ENCODE results near the gene MAP3K20.

MAP3K20 gene

DNA sequence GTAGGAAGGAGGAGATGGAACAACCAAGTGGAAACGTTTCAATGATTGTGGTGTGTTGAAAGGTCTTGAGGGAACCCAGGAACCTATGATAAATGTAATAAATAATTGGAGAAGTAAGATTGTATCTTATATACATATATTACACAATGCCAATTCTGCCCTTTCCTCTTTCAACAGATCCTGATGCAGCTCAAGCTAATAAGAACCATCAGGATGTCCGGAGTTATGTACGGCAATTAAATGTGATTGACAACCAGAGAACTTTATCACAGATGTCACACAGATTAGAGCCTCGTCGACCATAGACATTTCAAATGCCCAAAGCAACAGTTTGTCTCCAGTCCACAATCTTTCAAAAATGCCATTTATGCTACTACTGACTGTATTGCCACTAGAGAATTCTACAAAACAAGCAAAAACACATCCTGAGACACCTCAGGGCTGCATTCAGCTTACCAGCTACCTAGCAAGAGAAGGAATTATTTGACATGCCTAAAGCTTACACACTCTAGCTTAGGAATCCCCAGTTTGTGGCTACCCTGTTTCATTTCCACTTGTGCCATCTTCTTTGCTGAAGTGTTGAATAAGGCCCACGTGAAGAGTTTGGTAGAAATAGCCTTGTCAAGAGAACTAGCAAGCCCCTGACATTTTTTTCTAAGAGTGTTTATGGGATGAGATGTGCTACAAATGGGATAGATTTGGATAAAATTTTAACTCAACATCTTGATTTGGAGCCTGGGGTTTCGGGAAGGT is 24.0 kb upstream of the MAP3K20 start:
- no peak for DNase-seq

DNA sequence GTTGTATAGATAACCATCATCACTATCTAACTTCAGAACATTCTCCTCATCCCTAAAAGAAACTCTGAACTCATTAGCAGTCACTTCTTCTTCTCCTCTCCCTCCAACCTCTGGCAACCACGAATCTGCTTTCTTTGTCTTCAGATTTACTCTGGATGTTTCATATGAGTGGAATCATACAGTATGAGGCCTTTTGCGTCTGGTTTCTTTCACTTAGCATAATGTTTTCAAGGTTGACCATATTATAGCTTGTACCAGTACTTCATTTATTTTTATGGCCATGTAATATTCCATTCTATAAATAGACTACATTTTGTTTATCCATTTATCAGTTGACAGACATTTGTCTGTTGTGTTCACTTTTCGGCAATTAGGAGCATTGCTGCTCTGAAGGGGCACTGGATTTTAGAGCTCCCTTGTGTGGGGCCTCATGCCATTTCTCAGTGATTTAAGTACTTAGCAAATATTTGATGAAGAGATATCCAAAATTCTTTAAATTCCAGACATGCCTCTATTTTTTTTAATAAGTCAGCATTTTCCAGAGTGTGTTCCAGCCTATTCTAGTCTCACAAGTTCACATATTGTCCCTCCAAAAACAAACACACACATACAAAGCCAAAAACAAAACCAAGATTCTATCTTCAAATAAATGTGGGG is 22.5 kb upstream of the MAP3K20 start:
- no peak for DNase-seq

DNA sequence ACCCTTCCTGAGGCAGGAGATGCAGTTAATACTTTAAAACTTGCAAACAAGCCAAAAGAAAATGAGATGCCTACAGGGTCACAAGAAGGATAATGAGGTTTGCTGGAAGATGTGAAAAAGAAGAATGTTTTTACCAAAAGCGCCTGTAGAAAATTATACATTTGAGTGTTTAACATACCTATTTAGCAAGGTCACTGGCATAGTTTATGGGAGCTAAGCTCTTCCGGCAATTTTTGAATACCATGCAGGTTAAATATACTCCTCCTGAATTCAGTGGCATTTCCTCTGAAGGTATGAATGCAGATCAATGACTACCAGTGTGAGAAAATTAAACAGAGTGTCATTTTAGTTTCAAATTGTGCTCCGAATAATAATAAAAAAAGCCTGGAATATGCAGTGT is 21.2 kb upstream of the MAP3K20 start:
- no peak for DNase-seq

DNA sequence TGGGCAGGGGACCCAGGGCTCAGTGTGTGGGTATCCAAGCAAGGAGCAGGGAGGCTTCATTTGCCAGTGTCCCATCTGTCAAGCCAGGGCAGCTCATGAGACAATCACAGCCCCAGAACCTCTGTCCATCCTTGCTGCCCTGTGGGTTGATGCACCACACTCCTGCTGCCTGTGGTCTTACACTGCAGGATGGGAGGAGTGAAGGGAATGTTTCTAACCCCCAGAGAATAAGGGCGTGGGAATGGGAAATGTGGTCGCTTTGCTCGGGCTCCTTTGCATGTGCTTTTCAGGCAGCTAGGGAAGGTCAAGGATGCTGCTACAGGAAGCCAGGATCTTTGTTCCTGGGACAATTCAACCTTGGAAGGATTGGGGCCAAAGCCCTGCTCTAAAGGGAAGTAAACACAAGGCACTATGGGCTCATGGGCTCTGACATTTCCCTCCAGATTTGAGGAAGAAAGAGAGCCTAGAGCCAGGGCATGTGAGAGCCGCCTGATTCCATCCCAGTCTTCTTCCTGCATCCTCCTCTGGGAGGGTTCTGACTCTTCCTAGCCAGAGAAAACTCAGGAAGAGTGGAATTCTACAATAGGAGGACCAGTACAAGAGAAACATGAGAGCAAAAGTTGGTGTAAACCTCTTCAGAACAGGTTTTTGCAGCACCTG is 18.8 kb upstream of the MAP3K20 start:
- DNase-seq, result no peak

DNA sequence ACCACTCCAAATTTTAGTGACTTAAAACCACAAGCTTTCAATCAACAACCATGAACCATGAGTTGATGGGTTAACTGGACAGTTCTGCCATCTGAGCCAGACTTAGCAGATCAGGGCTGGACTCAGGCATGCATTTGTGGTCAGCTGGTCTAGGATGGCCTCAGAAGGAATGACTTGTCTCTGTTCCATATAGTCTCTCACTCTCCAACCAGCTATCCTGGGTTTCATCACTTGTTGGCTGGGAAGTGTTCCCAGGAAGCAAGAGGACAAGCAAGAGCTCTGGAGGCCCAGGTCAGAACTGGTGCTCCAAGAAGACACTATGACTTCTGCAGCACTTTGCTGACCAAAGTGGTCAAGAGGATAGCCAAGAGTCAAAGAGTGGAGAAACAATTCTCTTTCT is 17.5 kb upstream of the MAP3K20 start:
- DNase-seq, result no peak

DNA sequence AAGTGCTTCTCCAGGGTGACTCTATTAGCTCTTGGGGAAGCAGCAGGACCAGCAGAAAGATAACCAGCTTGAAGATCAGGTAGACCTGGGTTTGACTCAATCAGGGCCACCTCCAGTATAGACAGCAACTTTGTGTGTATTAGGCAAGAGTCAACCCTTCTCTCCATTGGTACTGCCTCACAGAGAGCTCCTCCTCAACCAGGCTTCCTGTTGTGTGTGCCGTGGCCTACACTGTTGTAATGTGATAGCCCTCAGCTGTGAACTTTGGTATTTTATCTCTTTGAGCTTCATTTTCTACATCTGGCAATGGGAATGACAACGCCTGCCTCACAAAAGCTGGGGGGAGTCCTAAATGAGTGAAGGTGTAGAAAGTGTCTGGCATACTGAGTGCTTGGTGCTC is 17.0 kb upstream of the MAP3K20 start:
- DNase-seq, result no peak

DNA sequence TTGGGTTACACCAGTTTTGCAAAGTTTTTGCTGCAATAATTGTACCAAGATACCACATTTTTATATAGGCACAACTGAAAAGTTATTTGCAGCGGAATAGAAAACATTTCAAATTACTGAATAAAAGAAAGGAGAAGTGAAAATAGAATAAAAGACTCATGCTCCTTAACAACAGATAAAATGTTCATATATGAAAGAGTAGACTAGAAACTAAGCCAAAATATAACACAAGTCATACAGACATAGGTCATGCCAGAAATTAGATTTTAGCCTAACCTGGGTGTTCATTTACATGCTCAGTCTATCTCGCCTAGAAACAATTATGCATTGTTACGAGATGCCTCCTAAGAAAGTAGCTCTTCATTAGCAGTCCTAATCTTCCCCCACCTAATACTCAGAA is 16.4 kb upstream of the MAP3K20 start:
- no peak for DNase-seq

DNA sequence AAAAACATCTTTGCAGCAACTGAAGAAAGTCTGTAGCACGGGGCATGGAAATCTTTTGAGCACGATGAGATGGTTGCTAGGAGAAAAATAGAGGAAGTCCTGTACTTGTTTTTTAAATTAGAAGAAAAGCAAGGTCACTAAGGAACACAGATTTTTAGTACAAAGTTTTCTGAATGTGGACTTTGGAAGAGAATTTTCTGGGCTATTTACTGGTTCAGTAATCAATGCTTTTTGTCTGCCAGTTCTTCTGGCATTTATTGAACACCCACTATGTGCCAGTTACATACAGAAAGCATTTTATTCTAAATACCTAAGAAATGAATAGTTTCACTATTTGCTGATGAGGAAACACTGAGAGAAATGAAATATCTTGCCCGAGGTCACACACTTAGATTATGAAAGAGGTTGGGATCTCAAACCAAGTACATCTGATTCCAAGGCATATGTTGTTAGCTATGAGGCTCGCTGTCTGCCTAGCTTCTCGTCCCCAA is 15.6 kb upstream of the MAP3K20 start:
- no peak for DNase-seq

DNA sequence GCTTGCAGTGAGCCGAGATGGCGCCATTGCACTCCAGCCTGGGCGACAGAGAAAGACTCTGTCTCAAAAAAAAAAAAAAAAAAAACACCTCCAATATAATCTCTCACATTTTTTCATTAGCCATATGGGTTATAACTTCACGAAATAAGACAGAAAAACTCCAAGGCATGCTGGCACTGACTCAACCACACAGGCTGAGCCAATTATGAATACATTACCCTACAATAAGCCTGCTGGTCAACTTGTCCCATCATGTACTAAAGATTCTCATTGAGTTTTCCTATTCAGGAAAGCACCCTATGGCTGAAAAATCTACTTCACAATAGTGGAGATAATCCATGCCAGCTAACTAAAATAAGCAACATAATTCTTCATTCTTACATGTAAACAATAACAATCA is 12.8 kb upstream of the MAP3K20 start:
- no peak for DNase-seq

DNA sequence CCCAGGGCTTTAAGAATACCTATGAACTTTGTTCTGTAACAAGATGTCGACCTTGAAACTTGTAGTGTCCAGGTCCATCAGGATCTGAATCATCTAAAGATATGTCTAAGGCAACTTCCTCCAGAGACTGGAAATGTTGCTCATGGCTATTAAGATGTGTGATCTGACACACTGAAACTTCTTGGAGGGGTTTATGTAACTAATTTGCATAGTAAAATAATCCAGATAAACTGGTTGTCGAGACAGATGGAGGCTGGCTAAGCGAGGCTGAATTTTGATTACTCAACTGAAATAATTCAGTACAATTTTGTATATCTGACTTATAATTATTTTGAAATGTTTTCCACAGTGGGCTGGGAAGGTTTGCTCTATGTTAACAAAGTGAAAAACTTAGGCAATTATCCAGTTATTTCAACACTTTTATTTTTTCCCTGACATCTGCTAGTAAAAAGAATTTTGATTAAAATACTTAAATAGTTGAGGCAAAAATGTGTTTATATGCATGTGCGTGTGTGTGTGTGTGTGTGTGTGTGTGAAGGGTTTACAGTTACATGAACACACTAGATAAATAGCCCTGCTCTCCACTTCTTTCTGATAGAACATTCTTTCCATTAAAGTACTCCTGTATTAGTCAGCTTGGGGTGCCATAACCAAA is 11.4 kb upstream of the MAP3K20 start:
- no peak for DNase-seq

DNA sequence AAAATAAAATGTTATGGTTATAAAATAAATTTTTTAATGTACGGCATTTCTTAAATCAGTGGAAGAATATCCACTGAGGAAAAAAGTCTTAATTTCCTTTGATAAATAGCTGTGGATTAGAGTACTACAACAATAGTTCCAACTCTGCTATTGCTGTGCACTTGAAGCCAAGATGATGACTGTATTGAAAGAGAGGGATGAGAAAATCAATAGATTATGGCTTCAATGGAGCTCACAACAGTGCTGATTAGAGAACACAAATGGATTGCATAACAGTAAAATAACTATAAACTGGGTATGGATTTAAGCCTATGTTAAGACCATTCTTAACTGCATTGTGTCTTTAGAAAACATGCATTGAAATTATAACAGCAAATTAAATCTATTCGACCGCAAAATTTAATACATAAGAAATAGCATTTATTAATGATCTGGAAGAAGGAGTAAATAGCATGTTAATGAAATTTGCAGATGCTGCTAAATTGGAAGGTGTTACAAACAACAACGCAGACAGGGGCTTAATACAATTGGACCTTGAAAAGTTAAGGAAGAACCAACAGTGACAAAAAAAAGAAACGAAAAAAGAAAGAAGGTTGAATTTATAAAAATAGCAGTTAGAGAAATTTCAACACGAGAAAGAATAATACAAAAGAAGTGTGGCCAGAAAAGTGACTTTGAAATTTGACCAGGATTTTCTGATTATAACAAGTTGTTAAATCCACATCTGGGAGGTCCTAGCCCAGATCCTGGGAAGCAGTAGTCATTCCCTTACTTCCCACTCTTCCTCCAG is 8.6 kb upstream of the MAP3K20 start:
- DNase-seq, result no peak

DNA sequence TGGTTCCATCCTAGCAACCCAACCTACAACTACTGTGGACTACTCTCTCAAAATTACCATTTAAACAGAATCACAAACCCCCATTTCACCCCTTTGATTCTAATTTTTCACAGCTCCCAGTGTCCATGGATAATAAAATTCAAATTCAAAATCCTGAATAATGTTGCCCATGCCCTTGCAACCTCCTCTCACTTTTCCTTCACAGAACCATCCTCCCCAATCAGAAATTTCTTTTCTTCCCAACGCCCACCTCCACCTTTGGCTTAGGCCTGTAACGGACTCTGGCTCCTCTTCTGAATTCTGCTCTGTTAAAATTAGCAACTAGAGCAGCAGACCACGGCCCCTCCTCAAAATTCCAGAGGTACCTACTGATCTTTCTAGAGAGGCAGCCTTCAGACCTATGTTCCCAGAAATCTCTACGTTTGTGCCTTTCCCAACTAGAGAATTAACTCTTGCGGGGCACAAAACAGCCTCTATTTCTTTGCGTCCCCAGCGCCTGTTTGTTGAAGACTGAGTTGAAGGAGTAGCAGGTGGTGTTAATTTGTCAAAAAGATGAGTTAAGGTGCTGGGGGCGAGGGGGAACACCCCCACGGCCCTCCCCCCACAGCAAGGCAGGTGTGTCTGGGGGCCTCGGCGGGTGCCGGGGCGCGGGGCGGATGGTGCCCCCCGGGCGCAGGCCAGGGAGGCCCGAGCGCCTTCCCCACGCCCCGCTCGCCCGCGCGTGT is 428 bp upstream of the MAP3K20 start:
- peak; percentile 43 for DNase-seq

DNA sequence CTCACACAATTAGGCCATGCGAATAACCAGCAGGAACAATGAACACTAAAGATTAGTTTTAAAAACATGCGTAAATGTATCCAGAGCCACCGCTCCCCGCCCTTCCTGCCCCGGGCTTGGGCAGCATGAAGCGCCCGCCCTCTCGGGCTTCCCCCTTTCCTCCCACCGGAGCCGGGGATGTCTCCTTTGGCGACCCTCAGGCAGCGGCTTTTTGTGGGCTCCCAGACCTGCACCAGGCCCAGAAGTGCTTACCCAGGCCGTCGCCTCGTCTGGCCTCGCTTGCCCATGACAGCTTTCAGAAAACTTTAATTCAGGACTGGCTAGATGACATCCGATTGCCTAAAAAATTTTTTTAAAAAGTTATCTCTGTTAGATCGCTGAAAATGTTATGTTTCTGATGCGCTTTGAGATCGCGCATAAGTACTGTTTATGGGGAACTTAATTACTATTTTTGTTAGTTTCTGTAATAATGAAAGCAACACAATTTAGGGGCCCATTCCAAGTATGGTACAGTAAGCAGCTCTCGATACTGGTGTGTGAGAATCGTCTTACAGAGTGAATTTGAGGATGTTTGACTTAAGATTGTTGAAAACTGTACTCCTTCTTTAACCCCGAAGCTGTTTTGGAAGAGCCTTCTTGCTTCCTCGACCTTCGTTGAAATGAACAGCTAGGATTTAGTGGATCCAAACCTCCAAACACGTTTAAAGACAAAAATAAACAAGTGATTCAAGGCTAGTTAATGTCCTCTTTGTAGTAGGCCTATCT is 1.1 kb downstream of the MAP3K20 start:
- peak; percentile 56 for DNase-seq

DNA sequence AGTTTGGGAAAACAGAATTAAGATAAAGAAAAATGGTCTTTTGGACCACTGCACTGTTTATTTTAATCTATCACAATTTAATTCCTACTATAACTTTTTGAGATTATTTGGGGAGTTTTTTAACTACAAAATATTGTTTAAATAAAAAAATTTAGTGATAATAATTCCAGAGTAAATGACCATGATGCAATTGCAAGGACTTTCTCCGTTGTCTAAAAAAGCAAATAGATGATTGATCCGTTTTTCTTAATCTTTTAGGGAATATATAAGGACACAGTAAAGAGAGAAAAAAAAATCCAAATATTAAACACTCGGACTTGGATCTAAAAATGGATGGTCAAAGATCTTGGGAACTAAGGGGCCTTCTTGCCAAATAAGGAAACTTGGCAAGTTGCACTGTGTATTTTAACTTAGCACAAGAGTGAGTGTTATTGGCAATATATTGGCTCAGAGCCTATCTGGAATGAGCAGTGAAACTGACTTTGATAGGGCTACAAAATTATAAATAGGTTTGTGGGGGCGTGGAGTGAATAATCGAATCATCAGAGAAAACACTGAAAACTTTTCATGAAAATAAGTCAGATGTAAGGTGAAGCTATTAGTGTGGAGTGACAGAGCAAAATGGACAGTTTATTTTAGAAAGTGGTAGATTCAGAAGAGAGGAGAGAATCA is 2.0 kb downstream of the MAP3K20 start:
- DNase-seq, result no peak

DNA sequence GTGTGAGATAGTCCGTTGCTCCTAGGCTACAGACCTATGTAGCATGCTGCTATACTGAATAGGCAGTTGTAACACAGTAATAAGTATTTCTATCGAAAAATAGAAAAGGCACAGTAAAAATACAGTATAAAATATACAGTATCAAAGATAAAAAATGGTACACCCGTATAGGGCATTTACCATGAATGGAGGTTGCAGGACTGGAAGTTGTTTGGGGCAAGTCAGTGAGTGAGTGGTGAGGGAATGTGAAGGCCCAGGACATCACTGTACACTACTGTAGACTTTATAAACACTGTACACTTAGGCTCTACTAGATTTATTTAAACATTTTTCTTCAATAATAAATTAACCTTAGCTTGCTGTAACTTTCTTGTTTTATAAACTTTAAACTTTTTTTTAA is 3.5 kb downstream of the MAP3K20 start:
- DNase-seq, result no peak

DNA sequence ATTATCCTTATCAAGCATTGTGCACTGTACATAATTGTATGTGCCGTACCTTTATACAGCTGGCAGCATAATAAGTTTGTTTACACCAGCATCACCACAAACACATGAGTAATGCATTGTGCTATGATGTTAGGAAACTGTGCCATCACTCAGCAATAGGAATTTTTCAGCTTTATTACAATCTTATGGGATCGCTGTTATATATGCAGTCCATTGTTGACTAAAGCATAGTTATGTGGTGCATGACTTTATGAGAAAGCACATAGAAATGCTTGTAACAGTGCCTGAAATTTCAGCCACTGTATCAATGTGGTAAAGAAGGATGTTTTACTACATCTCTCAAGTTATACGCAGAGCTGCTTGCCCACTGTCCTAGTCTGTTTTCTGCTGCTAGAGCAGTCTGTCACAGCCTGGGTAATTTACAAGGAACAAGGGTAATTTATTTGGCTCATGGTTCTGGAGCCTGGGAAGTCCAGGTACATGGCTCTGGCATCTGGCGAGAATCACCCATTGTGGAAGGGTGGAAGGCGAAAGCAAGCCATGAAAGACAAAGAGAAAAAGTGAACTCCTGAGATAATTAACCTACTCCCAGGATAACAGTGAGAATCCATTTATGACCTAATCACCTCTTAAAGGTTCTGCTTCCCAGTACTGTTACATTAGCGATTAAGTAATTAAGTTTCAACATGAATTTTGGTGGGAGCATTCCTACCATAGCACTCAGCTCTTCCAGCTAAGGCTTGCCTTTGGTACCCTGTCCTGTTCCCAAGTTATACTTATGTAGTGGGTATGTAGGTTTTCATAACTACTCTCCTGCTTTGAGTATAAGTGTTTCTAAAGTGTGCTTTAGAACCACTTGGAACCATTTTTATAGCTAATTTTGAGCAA is 4.6 kb downstream of the MAP3K20 start:
- no peak for DNase-seq

DNA sequence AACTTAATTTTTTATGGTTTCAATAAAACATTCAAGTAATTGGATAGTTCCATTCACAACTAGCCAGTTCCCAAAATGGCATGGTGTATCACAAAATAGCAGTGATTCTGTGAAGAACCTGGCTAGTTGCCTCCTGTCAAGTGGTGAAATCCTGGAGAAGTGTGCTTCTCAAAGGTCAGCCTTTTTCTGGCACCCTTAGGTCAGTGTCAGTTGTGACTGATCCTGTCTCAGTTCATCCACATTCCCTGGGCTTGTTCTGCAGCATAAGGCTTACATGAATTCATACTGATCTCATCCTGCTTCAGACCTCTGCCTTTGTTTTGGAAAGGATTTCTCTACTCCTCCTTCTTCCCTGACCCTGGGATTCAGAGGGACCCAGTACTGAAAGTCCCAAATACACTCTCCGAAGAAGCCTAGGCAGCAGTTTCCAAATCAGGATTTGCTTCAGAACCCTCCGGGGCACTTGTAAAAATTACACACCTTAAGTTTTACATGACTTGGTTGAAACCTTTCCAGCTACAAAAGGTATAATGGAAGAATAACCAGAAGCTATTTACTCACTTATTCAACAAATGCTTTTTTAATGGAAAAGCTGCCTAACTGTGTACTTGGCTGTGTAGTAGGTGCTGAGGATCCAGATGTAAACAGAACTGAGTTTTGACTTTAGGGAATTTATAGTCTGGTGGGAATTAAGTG is 11.0 kb downstream of the MAP3K20 start:
- no peak for DNase-seq

DNA sequence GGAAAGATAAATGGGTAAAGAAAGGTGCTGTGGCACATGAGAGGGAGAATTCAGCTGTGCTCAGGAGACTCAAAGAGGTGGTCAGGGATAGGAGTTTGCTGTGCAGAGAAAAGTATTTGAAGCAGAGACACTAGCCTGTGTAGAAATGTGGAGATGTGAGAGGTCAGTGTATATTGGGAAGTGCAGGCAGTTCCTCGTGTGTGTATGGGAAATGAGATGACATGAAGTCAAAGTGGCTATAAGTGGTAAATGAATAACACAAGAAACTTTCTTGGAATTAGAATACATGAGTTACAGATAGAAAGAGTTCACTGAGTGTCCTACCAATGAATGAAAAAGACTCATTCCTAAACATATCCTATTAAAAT is 11.6 kb downstream of the MAP3K20 start:
- DNase-seq, result no peak
